Measurements from ENCODE around the gene MOXD1.
A peak's percentile ranks its signal among the peaks of the same experiment; 100 is the strongest.

The MOXD1 gene

DNA sequence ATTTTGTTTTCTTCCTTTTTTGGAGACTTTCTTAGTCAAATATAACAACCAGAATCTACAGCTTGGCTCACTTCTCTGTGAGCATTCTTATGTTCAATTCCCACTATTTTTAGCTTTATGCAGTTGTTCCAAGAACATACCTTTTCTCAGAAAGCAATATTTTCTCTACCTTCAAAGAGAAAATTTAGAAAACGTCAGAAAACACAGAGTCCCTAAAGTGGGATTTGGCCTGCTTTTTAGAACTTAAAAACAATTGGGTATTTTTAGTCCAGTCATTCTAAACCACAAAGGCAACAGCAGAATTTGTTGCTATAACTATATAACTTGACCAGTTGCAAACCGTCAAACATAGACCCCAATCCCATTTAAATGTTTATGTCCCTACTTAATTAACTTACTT lies 133.1 kb downstream of the MOXD1 start:
- Histone ChIP-seq H3K27ac (ENCODE audit: poor library complexity, severe bottlenecking) (no peak overlapping the region), H3K36me3 (ENCODE audit: low read depth) (no peaks in the 10 kb centered on the region), H3K4me1 (ENCODE audit: insufficient read depth, poor library complexity, severe bottlenecking) (no peaks in the 10 kb centered on the region), H3K27me3 (ENCODE audit: insufficient read depth, poor library complexity, severe bottlenecking) (no peaks in the 10 kb centered on the region), H3K9me3 (ENCODE audit: severe bottlenecking) (no peaks in the 10 kb centered on the region), H3K4me3 (ENCODE audit: severe bottlenecking) (no peak overlapping the region)
- no peak for DNase-seq (ENCODE audit: low spot score)
- ATAC-seq (ENCODE audit: low read depth) = no peak
- TF ChIP-seq, protein P1, sequence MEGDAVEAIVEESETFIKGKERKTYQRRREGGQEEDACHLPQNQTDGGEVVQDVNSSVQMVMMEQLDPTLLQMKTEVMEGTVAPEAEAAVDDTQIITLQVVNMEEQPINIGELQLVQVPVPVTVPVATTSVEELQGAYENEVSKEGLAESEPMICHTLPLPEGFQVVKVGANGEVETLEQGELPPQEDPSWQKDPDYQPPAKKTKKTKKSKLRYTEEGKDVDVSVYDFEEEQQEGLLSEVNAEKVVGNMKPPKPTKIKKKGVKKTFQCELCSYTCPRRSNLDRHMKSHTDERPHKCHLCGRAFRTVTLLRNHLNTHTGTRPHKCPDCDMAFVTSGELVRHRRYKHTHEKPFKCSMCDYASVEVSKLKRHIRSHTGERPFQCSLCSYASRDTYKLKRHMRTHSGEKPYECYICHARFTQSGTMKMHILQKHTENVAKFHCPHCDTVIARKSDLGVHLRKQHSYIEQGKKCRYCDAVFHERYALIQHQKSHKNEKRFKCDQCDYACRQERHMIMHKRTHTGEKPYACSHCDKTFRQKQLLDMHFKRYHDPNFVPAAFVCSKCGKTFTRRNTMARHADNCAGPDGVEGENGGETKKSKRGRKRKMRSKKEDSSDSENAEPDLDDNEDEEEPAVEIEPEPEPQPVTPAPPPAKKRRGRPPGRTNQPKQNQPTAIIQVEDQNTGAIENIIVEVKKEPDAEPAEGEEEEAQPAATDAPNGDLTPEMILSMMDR (IDR thresholded peaks at IDR 0.05; ENCODE audit: poor library complexity, severe bottlenecking) = no peak

DNA sequence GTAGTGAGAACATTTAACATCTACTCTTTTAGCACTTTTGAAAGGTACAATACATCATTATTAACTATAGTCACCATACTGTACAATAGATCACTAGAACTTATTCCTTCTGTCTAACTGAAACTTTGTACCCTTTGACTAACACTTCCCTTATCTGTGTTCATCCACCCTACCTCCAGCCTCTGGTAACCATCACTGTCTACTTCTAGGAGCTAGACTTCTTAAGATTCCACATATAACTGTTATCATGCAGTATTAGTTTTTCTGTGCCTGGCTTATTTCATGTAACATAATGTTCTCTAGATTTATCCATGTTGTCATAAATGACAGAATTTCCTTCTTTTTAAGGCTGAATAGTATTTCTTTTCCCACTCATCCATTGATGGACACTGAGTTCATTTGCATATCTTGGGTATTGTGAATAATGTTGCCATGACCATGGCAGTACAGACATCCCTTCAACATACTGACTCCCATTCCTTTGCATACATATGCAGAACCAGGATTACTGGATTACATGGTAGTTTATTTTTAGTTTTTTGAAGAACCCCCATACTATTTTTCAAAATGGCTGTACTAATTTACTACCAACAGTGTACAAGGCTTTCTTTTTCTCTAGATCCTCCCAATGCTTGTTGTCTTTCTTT lies 135.7 kb downstream of the MOXD1 start:
- TF ChIP-seq, protein P1 (IDR thresholded peaks at IDR 0.05; ENCODE audit: poor library complexity, severe bottlenecking) = no peak
- no peaks in the 10 kb centered on the region for H3K27me3 ChIP-seq (ENCODE audit: insufficient read depth, poor library complexity, severe bottlenecking)
- ATAC-seq (ENCODE audit: low read depth) = no peak

DNA sequence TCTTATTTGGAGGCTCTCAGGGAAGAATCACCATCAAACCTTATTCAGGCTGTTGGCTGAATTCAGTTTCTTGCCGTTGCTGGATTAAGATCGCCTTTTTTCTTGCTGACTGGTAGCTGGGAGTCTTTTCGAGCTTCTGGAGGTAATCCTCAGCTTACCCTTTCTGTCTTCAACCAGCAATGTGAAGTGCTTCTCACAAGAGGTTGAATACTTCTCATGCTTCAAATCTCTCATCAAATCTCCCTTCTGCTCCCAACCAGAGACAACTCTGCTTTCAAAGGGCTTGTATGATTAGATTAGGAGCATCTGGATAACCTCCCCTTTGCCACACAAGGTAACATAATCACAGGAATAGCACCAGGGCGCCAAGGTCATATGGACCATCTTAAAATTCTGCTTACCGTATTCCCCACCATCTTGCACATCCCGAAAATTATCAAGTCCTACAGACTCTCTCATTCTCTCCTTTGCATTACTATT lies 137.2 kb downstream of the MOXD1 start:
- no peak for DNase-seq (ENCODE audit: low spot score)

More for the DNA sequence above, 135.7 kb downstream of the MOXD1 start:
- Histone ChIP-seq H3K36me3 (ENCODE audit: low read depth) (no peaks in the 10 kb centered on the region), H3K4me1 (ENCODE audit: insufficient read depth, poor library complexity, severe bottlenecking) (no peaks in the 10 kb centered on the region), H3K4me3 (ENCODE audit: severe bottlenecking) (no peak overlapping the region), H3K27ac (ENCODE audit: poor library complexity, severe bottlenecking) (no peak overlapping the region), H3K9me3 (ENCODE audit: severe bottlenecking) (no peaks in the 10 kb centered on the region)
- no peak for DNase-seq (ENCODE audit: low spot score)

DNA sequence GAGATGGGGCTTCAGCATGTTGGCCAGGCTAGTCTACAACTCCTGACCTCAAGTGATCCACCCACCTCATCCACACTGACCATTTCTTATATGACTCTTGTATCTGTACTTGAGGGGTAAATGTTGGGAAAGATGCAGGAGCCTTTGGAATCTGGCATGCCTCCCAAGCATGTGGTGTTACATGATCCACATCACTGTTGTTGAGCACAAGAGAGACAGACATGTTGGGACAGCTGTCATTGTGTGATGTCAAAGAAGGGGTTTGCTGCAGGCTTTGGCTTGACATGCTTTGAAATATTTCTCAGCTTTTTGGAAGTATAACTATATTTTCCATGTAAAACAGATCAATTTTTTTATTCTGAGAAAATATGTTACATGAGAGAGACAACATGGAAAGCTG lies 139.9 kb downstream of the MOXD1 start:
- TF ChIP-seq, protein P1 (IDR thresholded peaks at IDR 0.05; ENCODE audit: poor library complexity, severe bottlenecking) = no peak
- Histone ChIP-seq H3K4me3 (ENCODE audit: severe bottlenecking) (no peak overlapping the region), H3K27ac (ENCODE audit: poor library complexity, severe bottlenecking) (no peak overlapping the region), H3K36me3 (ENCODE audit: low read depth) (no peaks in the 10 kb centered on the region), H3K27me3 (ENCODE audit: insufficient read depth, poor library complexity, severe bottlenecking) (no peaks in the 10 kb centered on the region), H3K9me3 (ENCODE audit: severe bottlenecking) (no peaks in the 10 kb centered on the region), H3K4me1 (ENCODE audit: insufficient read depth, poor library complexity, severe bottlenecking) (no peaks in the 10 kb centered on the region)
- DNase-seq (ENCODE audit: low spot score) (no peak), ATAC-seq (ENCODE audit: low read depth) (no peak)

More for the DNA sequence above, 137.2 kb downstream of the MOXD1 start:
- no peaks in the 10 kb centered on the region for H3K27me3 ChIP-seq (ENCODE audit: insufficient read depth, poor library complexity, severe bottlenecking)
- H3K27ac ChIP-seq (ENCODE audit: poor library complexity, severe bottlenecking) = no peak overlapping the region
- no peaks in the 10 kb centered on the region for H3K4me1 ChIP-seq (ENCODE audit: insufficient read depth, poor library complexity, severe bottlenecking)
- ATAC-seq (ENCODE audit: low read depth) = no peak
- H3K36me3 ChIP-seq (ENCODE audit: low read depth) = no peaks in the 10 kb centered on the region
- TF ChIP-seq, protein P1 (IDR thresholded peaks at IDR 0.05; ENCODE audit: poor library complexity, severe bottlenecking) = no peak
- H3K4me3 ChIP-seq (ENCODE audit: severe bottlenecking) = no peak overlapping the region
- no peaks in the 10 kb centered on the region for H3K9me3 ChIP-seq (ENCODE audit: severe bottlenecking)

DNA sequence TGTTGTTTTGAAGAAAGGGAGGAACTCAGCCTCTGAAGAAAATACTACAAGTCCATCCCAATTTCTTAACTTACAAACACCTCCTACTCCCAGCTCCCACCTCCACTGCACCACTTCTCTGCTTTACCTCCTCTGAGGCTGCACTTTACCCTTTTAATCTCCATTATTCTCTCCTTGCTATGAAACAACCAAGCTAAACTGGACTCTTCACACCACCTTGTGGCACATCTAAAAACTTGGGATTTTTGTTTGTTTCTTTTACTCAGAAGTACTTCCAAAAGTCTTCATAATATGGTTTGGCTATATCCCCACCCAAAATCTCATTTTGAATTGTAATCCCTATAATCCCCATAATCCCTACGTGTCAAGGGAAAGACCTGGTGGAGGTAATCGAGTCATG lies 142.2 kb downstream of the MOXD1 start:
- TF ChIP-seq, protein P1 (IDR thresholded peaks at IDR 0.05; ENCODE audit: poor library complexity, severe bottlenecking) = peak; percentile 38
- no peaks in the 10 kb centered on the region for H3K9me3 ChIP-seq (ENCODE audit: severe bottlenecking)
- ATAC-seq (ENCODE audit: low read depth) (no peak), DNase-seq (ENCODE audit: low spot score) (no peak)
- H3K27ac ChIP-seq (ENCODE audit: poor library complexity, severe bottlenecking) = no peak overlapping the region
- no peak overlapping the region for H3K4me3 ChIP-seq (ENCODE audit: severe bottlenecking)
- no peaks in the 10 kb centered on the region for H3K4me1 ChIP-seq (ENCODE audit: insufficient read depth, poor library complexity, severe bottlenecking)
- no peaks in the 10 kb centered on the region for H3K27me3 ChIP-seq (ENCODE audit: insufficient read depth, poor library complexity, severe bottlenecking)
- no peaks in the 10 kb centered on the region for H3K36me3 ChIP-seq (ENCODE audit: low read depth)

Measured in RWPE2 (cell line).